ENCODE data around the gene LAMTOR5. TPM values are rescaled to one million over a fixed set of nuclear protein-coding genes. Genes with fewer than 3 reads are reported as not detected.
A peak's percentile ranks its signal among the peaks of the same experiment; 100 is the strongest.

The LAMTOR5 gene
- total RNA-seq, 4 donors from 2014 or later, result 46.1 to 119 (median 80.2) TPM

- intact Hi-C loops (cut with DNase I), result no loop called here
- Histone ChIP-seq H3K27ac (no peak overlapping the region), H3K4me3 (replicated peaks in 1 of 3) (no peak overlapping the region), H3K4me1 (peaks cover 0 to 12% of the 10 kb centered on the region in 2 donors), H3K27me3 (no peaks in the 10 kb centered on the region), H3K36me3 (no peaks in the 10 kb centered on the region), H3K9me3 (no peaks in the 10 kb centered on the region)
- 100% methylated on average over 2 of the region's 2 CpGs for WGBS, 2 donors
- no peak for DNase-seq
- TF ChIP-seq CTCF (IDR thresholded peaks at IDR 0.05) (no peak), POLR2A (IDR thresholded peaks at IDR 0.05) (no peak)
Measured at GRCh38 chr1:110360431-110360830, 47.1 kb downstream of the LAMTOR5 start.

GRCh38 chr1:110356379-110356778, 51.1 kb downstream of the LAMTOR5 start:
- no peak overlapping the region for H3K4me3 ChIP-seq (replicated peaks in 1 of 3)
- 67 to 78% methylated on average over 2 of the region's 2 CpGs for WGBS, 2 donors
- TF ChIP-seq POLR2A (IDR thresholded peaks at IDR 0.05), result no peak
- no peak for TF ChIP-seq CTCF (IDR thresholded peaks at IDR 0.05)
- peak overlapping the region in 2 of 3 donors; percentile 15 to 25 for H3K27ac ChIP-seq
- no peaks in the 10 kb centered on the region for H3K36me3 ChIP-seq
- intact Hi-C loops (cut with DNase I), result no loop called here
- DNase-seq, result peak in 1 of 2 donors; percentile 10
- H3K9me3 ChIP-seq, result no peaks in the 10 kb centered on the region
- H3K4me1 ChIP-seq, result peaks cover 0 to 12% of the 10 kb centered on the region in 2 donors
- no peaks in the 10 kb centered on the region for H3K27me3 ChIP-seq

GRCh38 chr1:110355321-110355720, 52.2 kb downstream of the LAMTOR5 start:
- H3K36me3 ChIP-seq, result no peaks in the 10 kb centered on the region
- peaks cover 0 to 12% of the 10 kb centered on the region in 2 donors for H3K4me1 ChIP-seq
- no peaks in the 10 kb centered on the region for H3K27me3 ChIP-seq
- intact Hi-C loops (cut with DNase I), result no loop called here
- H3K4me3 ChIP-seq (replicated peaks in 1 of 3), result no peak overlapping the region
- no peak for TF ChIP-seq CTCF (IDR thresholded peaks at IDR 0.05)
- no peak for TF ChIP-seq POLR2A (IDR thresholded peaks at IDR 0.05)
- 77 to 80% methylated on average over 1 of the region's 1 CpG for WGBS, 2 donors
- no peaks in the 10 kb centered on the region for H3K9me3 ChIP-seq
- peak overlapping the region in 1 of 3 donors; percentile 15 for H3K27ac ChIP-seq
- no peak for DNase-seq

Other genes starting within 250 kb of the LAMTOR5 start
- gene KCNC4, start 197.4 kb downstream of the LAMTOR5 start, total RNA-seq, result 10 to 100 TPM in 1 of 4 donors, 1 to 10 TPM in 3; 3.8 to 12.5 (median 4.6) TPM
- gene RBM15, start 68.3 kb downstream of the LAMTOR5 start, total RNA-seq, result 10 to 100 TPM; 38.4 to 59.8 (median 40.7) TPM
- 10 to 100 TPM; 18.6 to 30.5 (median 25.8) TPM for gene SLC16A4, start 16.7 kb downstream of the LAMTOR5 start, total RNA-seq
- under 1 TPM in 1 of 4 donors, not detected in 3; 0.33 TPM for gene PROK1, start 43.5 kb upstream of the LAMTOR5 start, total RNA-seq
- not detected for gene KCNA10, start 111.5 kb upstream of the LAMTOR5 start, total RNA-seq
- gene KCNA2, start 198.7 kb upstream of the LAMTOR5 start, total RNA-seq, result 1 to 10 TPM; 2.9 to 6.8 (median 3.5) TPM

Data from thyroid gland (tissue), 4 donors.